IMR-90 (cell line): ENCODE data around the gene RASAL1. TPM values are rescaled to one million over a fixed set of nuclear protein-coding genes. Genes with fewer than 3 reads are reported as not detected.

Experiments used
- ATAC-seq: fragments of 200-7000 bp; cut with Tn5 transposase; 2 replicates; pipeline ENCODE4 v1.9.1; 2020; ENCODE audit warnings: low read depth, mild to moderate bottlenecking, moderate library complexity
- BruUV-seq: library from RNA; stranded (reverse); fragments of 400-500 nt; replicated peaks from 2 replicates; lab custom pipeline; 2021; lab: Mats Ljungman, UMichigan
- CTCF ChIA-PET: fragments of 300-600 bp; formaldehyde crosslinking; extraction: SDS; loops from one replicate; lab custom pipeline; 2021; ENCODE audit warnings: antibody characterized with exemption; lab: Yijun Ruan, JAX
- POLR2A ChIA-PET: fragments of 300-600 bp; sonication (Branson Sonifier 250); formaldehyde crosslinking; loops from one replicate; lab custom pipeline; 2022; ENCODE audit warnings: antibody characterized with exemption; ENCODE audit not compliant: unreplicated experiment; lab: Charles Lee
- DNase-seq: peaks from one replicate; pipeline ENCODE4 v3.0.0; 2013
- H2AFZ ChIP-seq: replicated peaks from 2 replicates; pipeline ENCODE3; 2013; ENCODE audit warnings: low read length, mild to moderate bottlenecking; ENCODE audit not compliant: poor library complexity
- H2AK5ac ChIP-seq: 2 replicates; pipeline ENCODE4 v1.6.1; 2013; ENCODE audit warnings: low read depth, low read length, inconsistent platforms
- H2AK9ac ChIP-seq: replicated peaks from 2 replicates; pipeline ENCODE3; 2013; ENCODE audit warnings: mild to moderate bottlenecking, low read depth, low read length, moderate library complexity; ENCODE audit not compliant: poor library complexity
- H2BK120ac ChIP-seq: 2 replicates; pipeline ENCODE4 v1.6.1; 2013; ENCODE audit warnings: low read depth, low read length, inconsistent platforms
- H2BK15ac ChIP-seq: 3 replicates; pipeline ENCODE4 v1.6.1; 2013; ENCODE audit warnings: low read depth, low read length, inconsistent platforms
- H2BK20ac ChIP-seq: 2 replicates; pipeline ENCODE4 v1.6.1; 2013; ENCODE audit warnings: low read depth, mild to moderate bottlenecking, inconsistent platforms, low read length, moderate library complexity
- H2BK5ac ChIP-seq: 2 replicates; pipeline ENCODE4 v1.6.1; 2013; ENCODE audit warnings: mild to moderate bottlenecking, low read depth, low read length, inconsistent platforms; ENCODE audit not compliant: poor library complexity, severe bottlenecking
- H3K14ac ChIP-seq: replicated peaks from 2 replicates; pipeline ENCODE4 v1.6.1; 2013; ENCODE audit warnings: low read depth, low read length, inconsistent platforms
- H3K18ac ChIP-seq: 2 replicates; pipeline ENCODE4 v1.6.1; 2013; ENCODE audit warnings: low read depth, low read length, control low read depth
- H3K23ac ChIP-seq: 2 replicates; pipeline ENCODE4 v1.6.1; 2013; ENCODE audit warnings: low read depth, low read length, inconsistent platforms
- H3K27ac ChIP-seq: 2 replicates; pipeline ENCODE4 v1.5.1; 2013; ENCODE audit warnings: mild to moderate bottlenecking, control low read depth, low read length; ENCODE audit not compliant: insufficient read depth
- H3K27me3 ChIP-seq: 2 replicates; pipeline ENCODE4 v1.6.1; 2013; ENCODE audit warnings: low read length; ENCODE audit not compliant: control insufficient read depth, insufficient read depth
- H3K36me3 ChIP-seq: 2 replicates; pipeline ENCODE4 v1.6.1; 2013; ENCODE audit warnings: low read length, mixed read lengths; ENCODE audit not compliant: control insufficient read depth, insufficient read depth
- H3K4ac ChIP-seq: 2 replicates; pipeline ENCODE4 v1.6.1; 2013; ENCODE audit warnings: low read depth, low read length, inconsistent platforms
- H3K4me1 ChIP-seq: 2 replicates; pipeline ENCODE4 v1.6.1; 2013; ENCODE audit warnings: low read length, mixed read lengths; ENCODE audit not compliant: control insufficient read depth, insufficient read depth
- H3K4me2 ChIP-seq: 2 replicates; pipeline ENCODE4 v1.6.1; 2013; ENCODE audit warnings: low read depth, mild to moderate bottlenecking, control low read depth, low read length, moderate library complexity
- H3K4me3 ChIP-seq: 2 replicates; pipeline ENCODE4 v1.5.1; 2013; ENCODE audit warnings: low read depth, mild to moderate bottlenecking, control low read depth, low read length, moderate library complexity; ENCODE audit not compliant: insufficient read depth
- H3K56ac ChIP-seq: 2 replicates; pipeline ENCODE4 v1.6.1; 2013; ENCODE audit warnings: low read length, inconsistent platforms; ENCODE audit not compliant: insufficient read depth; ENCODE audit errors: extremely low read depth
- H3K79me1 ChIP-seq, 2 experiments: 2 replicates each; pipeline ENCODE4 v1.6.1; 2013; ENCODE audit warnings: low read length in 2 of 2, inconsistent platforms in 1 of 2, low read depth in 1 of 2
- H3K9ac ChIP-seq: 2 replicates; pipeline ENCODE4 v1.6.1; 2013; ENCODE audit warnings: low read depth, low read length, control low read depth
- H3K9me1 ChIP-seq: 2 replicates; pipeline ENCODE4 v1.6.1; 2013; ENCODE audit warnings: low read length, inconsistent platforms; ENCODE audit not compliant: insufficient read depth
- H3K9me3 ChIP-seq: 2 replicates; pipeline ENCODE4 v1.6.1; 2013; ENCODE audit warnings: low read length; ENCODE audit not compliant: control insufficient read depth, insufficient read depth
- H4K20me1 ChIP-seq: 2 replicates; pipeline ENCODE4 v1.6.1; 2013; ENCODE audit warnings: low read length, inconsistent platforms; ENCODE audit not compliant: insufficient read depth
- H4K5ac ChIP-seq: 2 replicates; pipeline ENCODE4 v1.6.1; 2013; ENCODE audit warnings: mild to moderate bottlenecking, low read depth, low read length, control low read depth
- H4K8ac ChIP-seq, 2 experiments: 2 replicates each; pipeline ENCODE4 v1.6.1; 2013; ENCODE audit warnings: low read depth in 2 of 2, low read length in 2 of 2, control low read depth in 1 of 2, inconsistent platforms in 1 of 2
- H4K91ac ChIP-seq: 2 replicates; pipeline ENCODE4 v1.6.1; 2013; ENCODE audit warnings: low read depth, low read length, inconsistent platforms; ENCODE audit not compliant: insufficient read depth
- BHLHE40 ChIP-seq: fragments of 150-350 bp; IDR thresholded peaks from 2 replicates; pipeline ENCODE4 v1.6.1; 2016; ENCODE audit warnings: mild to moderate bottlenecking, low read depth, low read length
- CHD1 ChIP-seq: IDR thresholded peaks from 2 replicates; pipeline ENCODE4 v1.6.1; 2012; ENCODE audit warnings: low read depth, low read length, improper control_type of control experiment
- FOS ChIP-seq: fragments of 150-350 bp; IDR thresholded peaks from 2 replicates; pipeline ENCODE4 v1.6.1; 2016; ENCODE audit warnings: low read depth, low read length
- MAFK ChIP-seq: IDR thresholded peaks from 2 replicates; pipeline ENCODE4 v1.6.1; 2012; ENCODE audit warnings: low read depth, low read length, improper control_type of control experiment
- NFE2L2 ChIP-seq: fragments of 150-350 bp; IDR thresholded peaks from 2 replicates; pipeline ENCODE4 v1.6.1; 2016; ENCODE audit warnings: low read depth, mild to moderate bottlenecking, low read length
- RCOR1 ChIP-seq: IDR thresholded peaks from 2 replicates; pipeline ENCODE4 v1.6.1; 2012; ENCODE audit warnings: mild to moderate bottlenecking, low read length, improper control_type of control experiment; ENCODE audit not compliant: insufficient replicate concordance
- RFX5 ChIP-seq: IDR thresholded peaks from 2 replicates; pipeline ENCODE4 v1.8.0; 2012; ENCODE audit warnings: low read depth, mild to moderate bottlenecking, low read length, moderate library complexity
- SMC3 ChIP-seq: fragments of 150-350 bp; IDR thresholded peaks from 2 replicates; pipeline ENCODE4 v1.6.1; 2016; ENCODE audit warnings: low read depth, mild to moderate bottlenecking, antibody characterized with exemption, low read length, moderate library complexity
- WGBS, 2 experiments: methylation state at CpG; one replicate each; pipeline versions ENCODE4 v1.1.5 to v1.1.7; 2013; ENCODE audit warnings: missing lambda C conversion rate in 2 of 2; ENCODE audit not compliant: insufficient read length in 1 of 2; ENCODE audit errors: extremely low coverage in 2 of 2; 5-methylcytosine and 5-hydroxymethylcytosine counted together
- dilution Hi-C: fragments of 300-500 bp; cut with HindIII; formaldehyde crosslinking; loops from one replicate; pipeline ENCODE4 v1.14.3; 2018; ENCODE audit warnings: low sequenced_read_pairs; ENCODE audit not compliant: unreplicated experiment
- in situ Hi-C: fragments of 300-500 bp; cut with MboI; formaldehyde crosslinking; loops from 3 replicates; pipeline ENCODE4 v1.14.3; 2019; ENCODE audit warnings: low sequenced_read_pairs, inconsistent platforms, mixed read lengths
- intact Hi-C: fragments of 100-400 bp; cut with micrococcal nuclease; formaldehyde crosslinking; loops from 2 replicates; pipeline ENCODE4 v1.10.0; 2022
- polyA plus RNA-seq, 3 experiments: library from polyadenylated mRNA; depleted of rRNA; stranded (reverse); fragments of >200 nt; gene quantifications; 2 replicates each; pipeline ENCODE4 v1.2.3, GENCODE V29; 2012; ENCODE audit warnings: low replicate concordance in 1 of 3
- total RNA-seq: library from RNA; depleted of rRNA; stranded (reverse); fragments of >200 nt; gene quantifications from 2 replicates; pipeline ENCODE4 v1.2.3, GENCODE V29; 2012
- TF ChIP-seq, protein P1 (sequence below): fragments of 150-350 bp; IDR thresholded peaks from 2 replicates; pipeline ENCODE4 v1.6.1; 2017; ENCODE audit warnings: mild to moderate bottlenecking, antibody characterized with exemption, low read length, low read depth

RASAL1 gene
- total and polyA plus RNA-seq, 2 of the 4 experiments (the other 2 are of a cell fraction): not detected

DNA sequence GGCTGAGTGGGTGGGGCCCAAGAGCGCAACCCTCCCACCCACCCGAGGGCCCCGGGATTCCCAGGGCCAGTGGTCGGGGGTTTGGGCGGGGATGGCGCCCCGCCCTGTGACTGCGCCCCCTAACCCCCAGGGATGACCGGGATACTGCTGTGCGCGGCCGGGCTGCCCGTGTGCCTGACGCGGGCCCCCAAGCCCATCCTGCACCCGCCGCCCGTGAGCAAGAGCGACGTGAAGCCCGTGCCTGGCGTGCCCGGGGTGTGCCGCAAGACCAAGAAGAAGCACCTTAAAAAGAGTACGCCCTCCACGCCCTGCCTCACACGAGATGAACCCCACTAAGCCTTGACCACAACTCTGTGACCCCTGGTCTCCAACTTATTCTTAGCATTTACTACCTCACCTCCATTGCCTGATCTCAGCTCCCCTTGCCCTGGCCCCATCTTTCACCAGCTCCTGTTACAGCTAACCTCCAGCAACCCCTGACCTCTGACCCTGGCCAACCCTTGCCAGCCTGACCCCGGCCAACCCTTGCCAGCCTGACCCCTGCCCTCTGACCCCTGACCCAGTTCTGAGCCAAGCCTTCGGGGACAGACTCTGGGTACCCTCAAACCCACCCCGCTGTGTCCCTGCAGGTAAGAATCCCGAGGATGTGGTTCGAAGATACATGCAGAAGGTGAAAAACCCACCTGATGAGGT is 42.0 kb downstream of the RASAL1 start:
- ChIA-PET POLR2A (no interaction called here), CTCF (no interaction called here)
- Histone ChIP-seq H2AFZ (no peak overlapping the region), H4K20me1 (no peaks in the 10 kb centered on the region), H3K4me1 (no peaks in the 10 kb centered on the region), H3K9me1 (no peaks in the 10 kb centered on the region), H3K23ac (no peak overlapping the region), H3K9ac (no peak overlapping the region), H3K9me3 (no peaks in the 10 kb centered on the region), H3K4me3 (no peak overlapping the region), H3K36me3 (no peaks in the 10 kb centered on the region), H2AK5ac (no peak overlapping the region), H3K27ac (no peak overlapping the region), H2BK120ac (no peak overlapping the region), H3K4me2 (no peak overlapping the region), H3K79me1 (no peaks in the 10 kb centered on the region), H2BK15ac (no peak overlapping the region), H2BK5ac (no peak overlapping the region), H3K4ac (no peak overlapping the region), H3K27me3 (peaks cover 8% of the 10 kb centered on the region; the same call in 1 of the 2 replicates), H2AK9ac (no peak overlapping the region), H3K56ac (no peak overlapping the region), H2BK20ac (no peak overlapping the region), H3K18ac (no peak overlapping the region), H4K91ac (no peak overlapping the region), H4K8ac (no peak overlapping the region), H4K5ac (no peak overlapping the region), H3K14ac (no peak overlapping the region)
- no peak for DNase-seq
- WGBS, 2 experiments: 28% methylated on average over 13 of the region's 32 CpGs; no CpG with 5 or more reads in 1 of the 2 experiments
- no peak for TF ChIP-seq SMC3
- no peak for TF ChIP-seq CHD1
- TF ChIP-seq BHLHE40: no peak
- no peak for TF ChIP-seq NFE2L2
- TF ChIP-seq, protein P1, sequence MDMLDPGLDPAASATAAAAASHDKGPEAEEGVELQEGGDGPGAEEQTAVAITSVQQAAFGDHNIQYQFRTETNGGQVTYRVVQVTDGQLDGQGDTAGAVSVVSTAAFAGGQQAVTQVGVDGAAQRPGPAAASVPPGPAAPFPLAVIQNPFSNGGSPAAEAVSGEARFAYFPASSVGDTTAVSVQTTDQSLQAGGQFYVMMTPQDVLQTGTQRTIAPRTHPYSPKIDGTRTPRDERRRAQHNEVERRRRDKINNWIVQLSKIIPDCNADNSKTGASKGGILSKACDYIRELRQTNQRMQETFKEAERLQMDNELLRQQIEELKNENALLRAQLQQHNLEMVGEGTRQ: no peak
- TF ChIP-seq RFX5: no peak
- TF ChIP-seq MAFK: no peak
- TF ChIP-seq RCOR1: no peak
- no peak for TF ChIP-seq FOS
- in situ Hi-C loops (no loop called here), intact Hi-C loops (no loop called here), dilution Hi-C loops (no loop called here)
- no peak for ATAC-seq
- no TSS peak for BruUV-seq
